LNCaP clone FGC (cell line): Measurements from ENCODE around the gene SLC24A3.

Source experiments
- DNase-seq: peaks from one replicate; pipeline ENCODE4 v3.0.0-alpha.2; 2011; ENCODE audit warnings: low read depth
- H3K4me3 ChIP-seq: 2 replicates; pipeline ENCODE4 v1.5.1; 2011; ENCODE audit warnings: mild to moderate bottlenecking, low read depth, low read length, control low read depth
- CTCF ChIP-seq: IDR thresholded peaks from 2 replicates; pipeline ENCODE4 v1.5.1; 2012; ENCODE audit warnings: mild to moderate bottlenecking; ENCODE audit not compliant: control insufficient read depth, insufficient read depth; ENCODE audit errors: extremely low read depth

SLC24A3 gene

GRCh38 chr20:19456595-19457395 lies 244.4 kb downstream of the SLC24A3 start:
- DNase-seq = no peak
- TF ChIP-seq CTCF = no peak
- no peak overlapping the region for H3K4me3 ChIP-seq

- no peak for DNase-seq
- H3K4me3 ChIP-seq = no peak overlapping the region
- TF ChIP-seq CTCF = no peak
Measured at GRCh38 chr20:19457611-19458010, 245.2 kb downstream of the SLC24A3 start.

GRCh38 chr20:19460386-19460785 lies 247.9 kb downstream of the SLC24A3 start:
- no peak for TF ChIP-seq CTCF
- H3K4me3 ChIP-seq = no peak overlapping the region
- DNase-seq = no peak

- H3K4me3 ChIP-seq = no peak overlapping the region
- DNase-seq = no peak
- no peak for TF ChIP-seq CTCF
Measured at GRCh38 chr20:19462491-19462890, 250.0 kb downstream of the SLC24A3 start.

GRCh38 chr20:19463597-19463996 lies 251.2 kb downstream of the SLC24A3 start:
- DNase-seq = no peak
- no peak for TF ChIP-seq CTCF
- H3K4me3 ChIP-seq = no peak overlapping the region

GRCh38 chr20:19465536-19465935 lies 253.1 kb downstream of the SLC24A3 start:
- no peak for TF ChIP-seq CTCF
- DNase-seq = no peak
- no peak overlapping the region for H3K4me3 ChIP-seq
